ENCODE measurements around the gene MAEA. TPM values are rescaled to one million over a fixed set of nuclear protein-coding genes. Genes with fewer than 3 reads are reported as not detected.

The MAEA gene
- total and polyA plus RNA-seq, 10 of the 15 experiments (the other 5 are each of a cell fraction or from before 2014, with no cell fraction given), result 3.6 to 67.1 (median 54.6) TPM

DNA sequence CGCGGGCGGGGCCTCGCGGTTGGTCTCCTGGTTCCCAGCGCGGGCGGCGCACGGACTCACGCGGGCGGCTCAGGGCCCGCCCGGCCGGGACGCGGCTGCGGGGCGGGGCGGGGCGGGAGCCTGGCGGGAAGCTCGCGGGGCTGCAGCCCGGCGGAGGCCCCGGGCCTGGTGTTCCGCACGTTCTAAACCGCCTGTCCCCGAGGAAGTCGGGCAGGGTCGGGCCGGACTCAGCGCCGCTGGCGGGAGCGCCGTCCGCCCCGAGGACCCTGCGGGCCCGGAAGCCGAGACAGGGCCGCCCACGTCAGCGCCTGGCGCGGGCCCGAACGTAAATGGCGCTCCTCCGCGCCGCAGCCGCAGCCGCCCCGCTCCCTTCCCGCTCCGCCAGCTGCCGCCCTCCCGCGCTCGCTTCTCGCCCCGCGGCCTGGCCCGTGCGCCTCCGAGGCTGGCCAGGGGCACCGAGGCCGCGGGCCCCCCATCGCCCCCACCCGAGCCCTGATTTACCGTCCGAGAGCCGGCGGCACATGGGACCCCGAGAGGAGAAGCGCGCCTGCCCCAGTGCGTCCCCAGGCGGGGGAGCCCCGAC is 40.5 kb upstream of the MAEA start (continued):
- peak; percentile 65; the same call in 1 of the 2 replicates for TF ChIP-seq ZNF687 (IDR thresholded peaks at IDR 0.05)
- no peak for TF ChIP-seq NFYA (IDR thresholded peaks at IDR 0.05; ENCODE audit: borderline replicate concordance, low read depth, low read length)
- no peak for TF ChIP-seq WRNIP1 (IDR thresholded peaks at IDR 0.05; ENCODE audit: borderline replicate concordance, low read depth, low read length)
- peak; percentile 29 for TF ChIP-seq RELA (IDR thresholded peaks at IDR 0.05; ENCODE audit: borderline replicate concordance, partially characterized antibody)
- peak; percentile 20 for TF ChIP-seq MYC (IDR thresholded peaks at IDR 0.05; ENCODE audit: insufficient read depth, insufficient read length, insufficient replicate concordance, low read length, severe bottlenecking)
- TF ChIP-seq RFX5 (IDR thresholded peaks at IDR 0.05; ENCODE audit: low read depth, low read length), result no peak
- TF ChIP-seq USF1 (IDR thresholded peaks at IDR 0.05; ENCODE audit: borderline replicate concordance, extremely low read length, insufficient read depth, low read depth, low read length), result no peak
- no peak for TF ChIP-seq SMC3 (IDR thresholded peaks at IDR 0.05; ENCODE audit: borderline replicate concordance, low read length)
- TF ChIP-seq EZH2 (IDR thresholded peaks at IDR 0.05; ENCODE audit: borderline replicate concordance, control insufficient read depth, low read depth, low read length), result no peak
- no peak for TF ChIP-seq CEBPB (IDR thresholded peaks at IDR 0.05; ENCODE audit: borderline replicate concordance in 1 of 2, low read depth in 2 of 2, low read length in 2 of 2)
- no peak for TF ChIP-seq HDAC6 (IDR thresholded peaks at IDR 0.05; ENCODE audit: unreplicated experiment)
- no peak for TF ChIP-seq RELB (IDR thresholded peaks at IDR 0.05; ENCODE audit: low read depth)
- TF ChIP-seq, protein P1, sequence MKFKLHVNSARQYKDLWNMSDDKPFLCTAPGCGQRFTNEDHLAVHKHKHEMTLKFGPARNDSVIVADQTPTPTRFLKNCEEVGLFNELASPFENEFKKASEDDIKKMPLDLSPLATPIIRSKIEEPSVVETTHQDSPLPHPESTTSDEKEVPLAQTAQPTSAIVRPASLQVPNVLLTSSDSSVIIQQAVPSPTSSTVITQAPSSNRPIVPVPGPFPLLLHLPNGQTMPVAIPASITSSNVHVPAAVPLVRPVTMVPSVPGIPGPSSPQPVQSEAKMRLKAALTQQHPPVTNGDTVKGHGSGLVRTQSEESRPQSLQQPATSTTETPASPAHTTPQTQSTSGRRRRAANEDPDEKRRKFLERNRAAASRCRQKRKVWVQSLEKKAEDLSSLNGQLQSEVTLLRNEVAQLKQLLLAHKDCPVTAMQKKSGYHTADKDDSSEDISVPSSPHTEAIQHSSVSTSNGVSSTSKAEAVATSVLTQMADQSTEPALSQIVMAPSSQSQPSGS (IDR thresholded peaks at IDR 0.05; ENCODE audit: low read length), result no peak
- TF ChIP-seq CEBPZ (IDR thresholded peaks at IDR 0.05; ENCODE audit: low read depth, low read length), result no peak
- TF ChIP-seq MTA3 (IDR thresholded peaks at IDR 0.05; ENCODE audit: borderline replicate concordance, low read length), result no peak
- peak; percentile 53; the same call in 1 of the 2 replicates for TF ChIP-seq TCF12 (IDR thresholded peaks at IDR 0.05; ENCODE audit: low read depth, low read length)
- TF ChIP-seq BACH1 (IDR thresholded peaks at IDR 0.05; ENCODE audit: borderline replicate concordance), result peak; percentile 72
- TF ChIP-seq ZSCAN29 (IDR thresholded peaks at IDR 0.05), result no peak

All from GM12878 (cell line).